HL-60/S4 (cell line): ENCODE results near the gene SRRT.
"Not testable (repeated sequence)": the region's sequence is repeated elsewhere in the genome, so short reads cannot be mapped to it uniquely, and the experiment has no call there.

ENCODE experiments used
- in situ Hi-C: fragments of 300-500 bp; cut with MboI; formaldehyde crosslinking; loops from 2 replicates; pipeline ENCODE4 v1.14.3; 2022; ENCODE audit warnings: low sequenced_read_pairs

SRRT gene

GRCh38 chr7:100919779-100920437 lies 45.0 kb downstream of the SRRT start:
- in situ Hi-C loops: not testable (repeated sequence)

- in situ Hi-C loops: no loop called here
These were observed 46.1 kb downstream of the SRRT start for GRCh38 chr7:100921039-100921438.

DNA sequence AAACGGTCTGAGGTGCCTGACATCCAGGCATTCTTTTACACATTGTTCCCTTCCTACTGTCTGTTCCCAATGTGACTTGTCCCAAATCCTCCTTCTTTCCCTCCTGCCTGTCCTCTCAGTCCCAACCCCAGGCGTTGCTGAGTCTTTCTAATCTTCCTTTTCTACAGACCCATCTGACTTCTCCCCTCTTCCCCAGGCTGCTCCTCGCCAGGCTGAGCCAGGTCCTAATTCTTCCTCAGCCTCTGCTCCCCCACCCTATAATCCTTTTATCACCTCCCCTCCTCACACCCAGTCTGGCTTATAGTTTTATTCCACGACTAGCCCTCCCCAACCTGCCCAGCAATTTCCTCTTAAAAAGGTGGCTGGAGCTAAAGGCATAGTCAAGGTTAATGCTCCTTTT lies 48.7 kb downstream of the SRRT start:
- in situ Hi-C loops: not testable (repeated sequence)

GRCh38 chr7:100929808-100930174 lies 54.9 kb downstream of the SRRT start:
- in situ Hi-C loops: no loop called here

DNA sequence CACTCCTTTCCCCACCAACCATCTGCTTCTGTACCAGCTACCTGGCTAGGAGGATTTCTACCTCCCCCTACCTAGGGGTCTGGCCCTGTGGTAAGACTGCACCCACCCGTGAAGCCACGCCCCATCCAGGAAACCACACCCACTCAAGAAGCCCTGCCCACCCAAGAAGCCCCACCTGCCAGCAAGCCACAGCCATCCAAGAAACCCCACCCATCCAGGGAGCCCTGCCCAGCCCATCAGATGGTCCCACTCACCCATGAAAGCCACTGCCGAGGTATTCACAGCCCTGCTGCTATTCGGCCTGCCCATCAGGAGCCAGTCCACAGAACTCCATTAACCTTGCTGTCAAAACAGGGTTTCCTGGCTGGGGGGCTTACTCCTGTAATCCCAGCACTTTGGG lies 58.8 kb downstream of the SRRT start:
- in situ Hi-C loops: no loop called here

GRCh38 chr7:100935381-100935780 lies 60.5 kb downstream of the SRRT start:
- in situ Hi-C loops: not testable (repeated sequence)

GRCh38 chr7:100936167-100936566 lies 61.3 kb downstream of the SRRT start:
- in situ Hi-C loops: not testable (repeated sequence)
